ENCODE data around the gene CD36. TPM values are rescaled to one million over a fixed set of nuclear protein-coding genes. Genes with fewer than 3 reads are reported as not detected.

Gene CD36
- total RNA-seq, 1 experiment from 2014 or later, result 0.32 TPM

GRCh38 chr7:80629023-80629422, 9.4 kb upstream of the CD36 start:
- BruUV-seq (replicated peaks), result no TSS peak
- CTCF ChIA-PET, result no interaction called here
- POLR2A ChIA-PET, result no interaction called here

More at GRCh38 chr7:80629023-80629422, 9.4 kb upstream of the CD36 start:
- RAD21 ChIA-PET (ENCODE audit: low non-redundant PET in 1 of 2, low total read pairs in 2 of 2, uncharacterized antibody in 2 of 2, unreplicated experiment in 2 of 2), result no interaction called here
- H3K4me1 ChIP-seq (ENCODE audit: control insufficient read depth in 1 of 2, insufficient read depth in 2 of 2, low read length in 2 of 2), result no peaks in the 10 kb centered on the region
- H3K27ac ChIP-seq (ENCODE audit: low read depth, low read length), result no peak overlapping the region
- H2AFZ ChIP-seq (ENCODE audit: low read depth, low read length, poor library complexity, severe bottlenecking), result no peak overlapping the region
- H3K4me3 ChIP-seq (replicated peaks in 1 of 2; ENCODE audit: low read depth in 1 of 2, low read length in 2 of 2), result no peak overlapping the region
- H3K27me3 ChIP-seq (ENCODE audit: insufficient read depth, low read length), result no peaks in the 10 kb centered on the region
- H3K9me3 ChIP-seq (ENCODE audit: control insufficient read depth in 1 of 2, insufficient read depth in 1 of 2, low read depth in 1 of 2, low read length in 2 of 2), result no peaks in the 10 kb centered on the region
- ATAC-seq, result no peak
- no peak overlapping the region for H3K9ac ChIP-seq (ENCODE audit: low read length)
- no peaks in the 10 kb centered on the region for H3K9me2 ChIP-seq (ENCODE audit: insufficient read depth)
- H3K4me2 ChIP-seq (ENCODE audit: low read length), result no peak overlapping the region
- intact Hi-C loops (cut with micrococcal nuclease), result no loop called here
- H4K20me1 ChIP-seq (ENCODE audit: insufficient read depth), result no peaks in the 10 kb centered on the region
- TF ChIP-seq SRF (IDR thresholded peaks at IDR 0.05; ENCODE audit: low read depth) (no peak), FOSL1 (IDR thresholded peaks at IDR 0.05; ENCODE audit: low read depth) (no peak), SIN3A (IDR thresholded peaks at IDR 0.05; ENCODE audit: low read depth) (no peak), EZH2 (IDR thresholded peaks at IDR 0.05) (no peak)
- TF ChIP-seq, protein P1, sequence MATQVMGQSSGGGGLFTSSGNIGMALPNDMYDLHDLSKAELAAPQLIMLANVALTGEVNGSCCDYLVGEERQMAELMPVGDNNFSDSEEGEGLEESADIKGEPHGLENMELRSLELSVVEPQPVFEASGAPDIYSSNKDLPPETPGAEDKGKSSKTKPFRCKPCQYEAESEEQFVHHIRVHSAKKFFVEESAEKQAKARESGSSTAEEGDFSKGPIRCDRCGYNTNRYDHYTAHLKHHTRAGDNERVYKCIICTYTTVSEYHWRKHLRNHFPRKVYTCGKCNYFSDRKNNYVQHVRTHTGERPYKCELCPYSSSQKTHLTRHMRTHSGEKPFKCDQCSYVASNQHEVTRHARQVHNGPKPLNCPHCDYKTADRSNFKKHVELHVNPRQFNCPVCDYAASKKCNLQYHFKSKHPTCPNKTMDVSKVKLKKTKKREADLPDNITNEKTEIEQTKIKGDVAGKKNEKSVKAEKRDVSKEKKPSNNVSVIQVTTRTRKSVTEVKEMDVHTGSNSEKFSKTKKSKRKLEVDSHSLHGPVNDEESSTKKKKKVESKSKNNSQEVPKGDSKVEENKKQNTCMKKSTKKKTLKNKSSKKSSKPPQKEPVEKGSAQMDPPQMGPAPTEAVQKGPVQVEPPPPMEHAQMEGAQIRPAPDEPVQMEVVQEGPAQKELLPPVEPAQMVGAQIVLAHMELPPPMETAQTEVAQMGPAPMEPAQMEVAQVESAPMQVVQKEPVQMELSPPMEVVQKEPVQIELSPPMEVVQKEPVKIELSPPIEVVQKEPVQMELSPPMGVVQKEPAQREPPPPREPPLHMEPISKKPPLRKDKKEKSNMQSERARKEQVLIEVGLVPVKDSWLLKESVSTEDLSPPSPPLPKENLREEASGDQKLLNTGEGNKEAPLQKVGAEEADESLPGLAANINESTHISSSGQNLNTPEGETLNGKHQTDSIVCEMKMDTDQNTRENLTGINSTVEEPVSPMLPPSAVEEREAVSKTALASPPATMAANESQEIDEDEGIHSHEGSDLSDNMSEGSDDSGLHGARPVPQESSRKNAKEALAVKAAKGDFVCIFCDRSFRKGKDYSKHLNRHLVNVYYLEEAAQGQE (IDR thresholded peaks at IDR 0.05; ENCODE audit: low read depth), result no peak
- no peaks in the 10 kb centered on the region for H3K36me3 ChIP-seq (ENCODE audit: control insufficient read depth in 1 of 2, insufficient read depth in 2 of 2, low read length in 2 of 2)
- no peak for DNase-seq (ENCODE audit: low read depth, low spot score)
- no peaks in the 10 kb centered on the region for H3K79me2 ChIP-seq (ENCODE audit: insufficient read depth, low read length)
